GM19238 (cell line): ENCODE results near the gene MESP2.

Experiments used
- DNase-seq: peaks from one replicate; pipeline ENCODE4 v3.0.0; 2011; ENCODE audit warnings: low spot score; ENCODE audit not compliant: insufficient read length

MESP2 gene

DNA sequence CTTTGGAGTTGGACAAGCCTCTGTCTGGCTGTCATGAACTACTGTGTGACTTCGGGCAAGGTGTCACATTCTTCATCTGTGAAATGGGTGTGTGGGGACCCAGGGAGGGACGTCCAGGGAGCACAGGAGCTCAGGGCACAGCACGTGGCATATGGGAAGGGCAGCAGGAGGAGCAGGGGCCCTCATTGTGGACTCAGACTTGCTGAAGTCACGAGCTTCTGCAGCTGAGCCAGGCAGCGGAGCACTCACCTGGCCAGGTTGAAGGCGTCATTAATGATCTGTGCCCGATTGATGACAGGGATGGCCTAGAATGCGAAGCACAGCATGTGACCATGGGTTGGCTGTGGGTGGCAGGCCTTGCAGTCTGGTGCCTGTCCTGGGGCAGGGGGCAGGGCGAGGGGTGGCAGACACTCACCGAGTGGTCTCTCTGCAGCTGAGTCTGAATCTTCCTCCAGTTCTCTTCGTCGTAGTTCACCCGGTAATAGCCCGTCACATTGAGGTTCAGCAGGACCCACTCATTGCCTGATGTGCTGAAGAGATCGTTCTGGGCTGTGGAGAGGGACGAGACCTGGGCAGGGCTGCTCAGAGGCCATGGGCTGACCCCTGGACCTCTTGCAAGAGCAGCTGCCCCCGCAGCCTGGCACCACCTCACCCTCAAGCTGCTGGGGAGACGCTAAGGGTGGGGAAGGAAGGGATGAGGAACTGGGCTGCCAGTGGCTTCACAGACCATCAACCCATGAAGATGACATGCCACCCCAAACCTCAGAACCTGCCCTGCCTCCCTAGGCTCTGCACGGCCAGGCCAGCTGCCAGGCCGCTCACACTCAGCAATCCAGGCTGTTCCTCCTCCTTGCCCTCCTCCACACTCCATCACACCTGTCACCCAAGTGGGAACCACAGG, 23.1 kb downstream of the MESP2 start:
- no peak for DNase-seq

DNA sequence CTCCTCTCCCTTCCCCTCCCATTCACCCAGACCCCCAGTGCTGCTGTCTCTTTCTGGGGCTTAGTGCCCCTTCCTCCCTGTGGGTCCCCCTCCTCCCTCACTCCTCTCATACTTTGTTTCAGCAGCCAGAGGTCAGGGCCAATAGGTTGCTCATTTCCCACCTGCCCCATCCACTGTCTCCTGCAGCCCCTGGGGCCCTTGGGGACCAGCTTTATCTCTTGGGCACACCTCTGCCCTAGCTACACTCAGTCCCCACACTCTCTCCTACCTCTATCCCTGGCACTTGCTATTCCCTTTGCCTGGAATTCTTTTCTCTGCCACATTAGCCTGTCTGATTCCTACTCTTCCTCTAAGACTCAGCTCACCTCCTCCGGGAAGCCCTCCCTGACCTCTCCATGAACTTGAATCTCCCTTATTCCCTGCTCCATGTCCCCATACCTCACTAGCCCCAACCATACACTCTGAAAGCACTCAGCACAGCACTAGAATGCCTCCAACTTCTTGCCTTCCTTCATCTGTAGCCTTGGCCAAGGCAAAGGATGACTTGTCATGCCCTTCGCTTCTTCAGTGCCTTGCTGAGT, 23.9 kb downstream of the MESP2 start:
- no peak for DNase-seq

DNA sequence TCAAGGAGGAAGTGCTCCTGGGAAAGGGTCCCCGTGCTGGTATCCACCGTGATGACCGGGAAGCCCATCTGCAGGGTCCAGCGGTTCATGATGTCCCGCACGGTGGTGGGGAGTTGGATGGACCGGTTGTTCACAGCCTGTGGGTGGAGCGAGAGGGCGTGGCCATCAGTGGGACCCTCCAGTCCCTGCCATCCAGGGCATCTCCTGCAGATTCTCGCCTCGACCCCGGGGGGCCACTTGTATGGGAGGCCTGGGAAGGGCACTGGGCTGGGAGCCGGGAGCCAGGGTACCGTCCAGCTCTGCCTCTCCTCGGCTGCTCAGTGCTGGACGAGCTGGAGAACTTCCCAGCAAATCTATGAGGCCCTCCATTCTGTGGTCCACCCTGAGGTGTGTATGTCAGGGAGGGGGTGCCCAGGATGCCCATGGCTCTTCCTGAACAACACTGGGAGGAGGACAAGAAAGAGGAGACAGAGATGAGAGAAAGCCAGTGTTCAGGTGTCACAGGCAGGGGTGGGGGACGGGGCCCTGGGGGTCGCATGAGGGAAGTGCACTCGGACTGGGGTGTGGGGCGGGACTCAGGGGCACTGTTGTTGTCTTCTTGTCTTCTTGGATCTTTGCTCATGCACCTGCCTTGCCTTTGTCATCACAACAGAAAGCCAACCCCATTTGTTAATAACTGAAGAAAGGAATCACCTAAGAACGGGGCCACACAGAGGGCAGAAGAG, 25.5 kb downstream of the MESP2 start:
- DNase-seq = no peak

DNA sequence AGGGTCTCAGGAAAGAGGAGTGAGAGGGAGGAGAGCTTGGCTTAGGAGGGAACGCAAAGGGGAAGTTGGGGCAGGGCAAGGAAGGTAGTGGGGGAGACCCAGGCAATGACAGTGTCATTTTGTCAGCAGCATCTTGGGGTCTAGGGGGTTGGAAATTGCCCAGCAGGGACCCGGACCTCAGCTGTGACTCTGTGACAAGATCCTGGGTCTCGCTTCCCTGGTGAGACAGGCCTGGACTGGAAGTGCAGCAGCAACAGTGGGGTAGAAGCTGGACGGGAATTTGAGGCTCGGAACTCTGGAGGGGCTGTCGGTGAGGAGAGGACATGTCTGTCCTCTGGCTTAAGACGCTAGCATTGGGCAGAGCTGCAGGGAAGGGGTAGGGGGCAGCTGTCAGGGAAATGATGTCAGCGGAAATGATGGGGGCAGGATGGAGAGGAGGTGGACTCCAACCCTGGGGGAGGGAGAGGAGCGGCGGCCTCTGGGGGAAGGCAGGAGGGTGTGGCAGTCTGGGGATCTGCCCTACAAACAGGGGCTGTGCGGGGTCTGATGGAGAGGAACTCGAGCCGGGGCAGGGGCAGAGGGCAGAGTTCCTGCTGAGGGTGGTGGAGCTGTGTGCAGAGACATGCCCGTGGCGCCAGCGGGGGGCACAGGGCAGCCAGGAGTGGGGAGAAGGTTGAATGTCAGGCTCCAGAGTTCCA, 26.2 kb downstream of the MESP2 start:
- no peak for DNase-seq

DNA sequence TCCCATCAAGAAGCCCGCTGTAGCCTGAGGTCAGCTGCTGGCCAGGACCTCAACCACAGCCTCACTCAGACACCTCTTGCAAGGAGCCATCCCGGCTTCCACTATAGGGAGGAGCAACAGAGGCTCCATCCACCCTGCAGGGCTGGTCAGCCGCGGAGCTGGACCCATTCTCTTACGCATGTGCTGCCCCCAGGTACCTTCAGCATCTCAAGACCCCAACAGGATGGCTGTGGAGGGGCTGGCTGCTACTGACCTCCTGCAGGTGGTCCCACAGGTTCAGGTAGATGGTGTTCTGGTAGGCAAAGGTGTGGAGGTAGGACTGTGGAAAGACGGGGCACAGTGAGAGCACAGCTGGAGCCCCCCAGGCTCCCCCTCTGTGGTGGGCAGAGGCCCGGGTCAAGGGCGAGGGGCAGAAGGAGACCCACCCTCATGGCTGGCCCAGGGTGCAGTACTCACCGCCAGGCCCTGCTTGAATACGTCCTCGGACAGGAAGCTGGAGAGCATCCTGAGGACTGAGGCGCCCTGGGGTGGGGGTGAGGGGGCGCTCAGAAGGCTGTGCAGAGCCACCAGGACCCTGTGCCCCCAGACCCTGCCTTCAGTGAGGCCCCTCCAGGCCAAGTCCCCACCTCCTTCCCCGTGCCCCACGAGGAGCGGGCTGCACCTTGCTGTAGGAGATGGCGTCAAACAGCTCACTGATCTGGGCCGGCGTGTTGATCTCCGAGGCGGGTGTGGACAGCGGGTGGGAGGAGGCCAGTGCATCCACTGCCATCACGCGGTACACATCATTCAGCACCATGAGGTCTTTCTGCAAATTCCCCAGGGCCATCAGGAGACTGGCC, 27.1 kb downstream of the MESP2 start:
- DNase-seq = no peak

DNA sequence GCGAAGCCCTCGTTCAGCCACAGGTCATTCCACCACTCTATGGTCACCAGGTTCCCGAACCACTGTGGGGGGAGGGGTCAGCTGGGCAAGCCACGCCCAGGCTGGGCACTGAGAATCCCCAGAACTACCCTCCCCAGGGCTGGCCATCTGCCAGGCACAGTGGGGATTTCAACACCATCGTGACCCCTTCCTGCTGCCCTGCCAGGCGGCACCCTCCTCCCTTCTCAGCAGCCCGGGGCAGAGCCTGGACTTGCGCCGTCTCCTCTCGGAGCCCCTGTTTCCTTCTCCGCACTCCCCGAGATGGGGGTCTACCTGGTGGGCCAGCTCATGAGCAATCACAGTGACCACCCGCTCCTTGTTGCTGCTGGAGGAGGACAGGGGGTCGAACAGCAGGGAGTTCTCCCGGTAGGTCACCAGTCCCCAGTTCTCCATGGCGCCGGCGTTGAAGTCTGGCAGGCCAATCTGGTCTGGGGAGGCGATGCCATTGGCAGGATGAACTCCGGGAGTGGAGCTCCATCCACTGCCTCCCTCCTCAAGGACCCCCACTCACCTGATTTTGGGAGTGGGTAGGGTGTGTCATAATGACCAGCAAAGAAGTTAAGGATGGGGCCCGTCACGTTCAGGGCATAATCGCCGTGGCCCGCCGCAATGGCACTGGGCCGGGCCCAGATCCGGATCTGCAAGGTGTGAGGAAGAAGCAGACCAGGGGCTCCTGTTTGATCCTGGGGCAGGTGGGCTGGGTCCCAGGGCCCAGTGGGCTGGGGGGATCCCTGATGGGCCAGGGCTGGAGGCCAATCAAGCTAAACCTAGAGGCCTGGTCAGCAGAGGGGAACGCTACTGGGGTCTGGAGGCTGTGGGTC, 28.0 kb downstream of the MESP2 start:
- no peak for DNase-seq

DNA sequence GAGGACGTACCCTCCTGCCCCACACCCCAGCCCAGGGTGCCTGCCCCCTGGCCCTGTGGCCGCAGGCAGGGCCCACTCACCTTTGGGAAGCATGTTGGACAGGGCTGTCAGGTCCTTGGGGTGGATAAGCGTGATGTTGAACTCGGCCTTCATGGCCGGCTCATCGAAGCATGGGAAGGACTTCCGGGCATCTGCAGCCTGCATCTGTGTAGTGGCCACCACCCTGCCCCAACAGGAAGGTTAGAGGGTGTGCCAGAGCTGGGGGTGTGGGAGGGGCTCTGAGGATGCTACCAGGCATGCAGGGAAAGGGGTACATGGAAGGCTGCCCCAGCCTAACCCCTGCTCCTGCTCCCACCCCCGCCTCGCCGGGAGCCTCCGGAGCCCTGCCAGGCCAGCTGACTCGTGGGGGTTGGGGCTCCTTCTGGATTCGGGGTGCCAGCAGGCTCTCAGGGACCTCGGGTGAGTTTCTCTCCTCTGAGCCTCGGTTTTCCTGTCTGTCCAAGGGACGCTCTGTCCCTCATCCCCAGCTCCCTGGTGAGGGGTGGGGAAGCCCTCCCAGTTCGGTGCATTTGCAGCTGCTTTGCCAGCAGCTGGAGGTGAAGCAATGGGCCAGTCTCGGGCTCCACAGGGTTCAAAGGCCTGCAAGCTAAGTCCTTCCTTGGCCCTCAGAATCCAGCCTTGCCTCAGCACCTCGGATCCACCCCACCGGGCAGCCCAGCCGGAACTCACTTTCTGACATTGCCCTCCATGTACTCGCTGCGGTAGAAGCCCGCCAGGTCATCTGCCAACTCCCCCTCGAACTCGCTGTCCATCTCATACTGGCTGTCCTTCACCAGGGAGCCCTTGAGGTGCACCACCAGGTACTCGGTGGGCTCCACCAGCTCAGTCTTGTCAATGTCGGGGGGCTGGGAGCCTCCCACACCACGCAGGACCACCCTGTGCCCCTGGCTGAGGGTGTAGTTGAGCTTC, 29.4 kb downstream of the MESP2 start:
- DNase-seq = no peak

DNA sequence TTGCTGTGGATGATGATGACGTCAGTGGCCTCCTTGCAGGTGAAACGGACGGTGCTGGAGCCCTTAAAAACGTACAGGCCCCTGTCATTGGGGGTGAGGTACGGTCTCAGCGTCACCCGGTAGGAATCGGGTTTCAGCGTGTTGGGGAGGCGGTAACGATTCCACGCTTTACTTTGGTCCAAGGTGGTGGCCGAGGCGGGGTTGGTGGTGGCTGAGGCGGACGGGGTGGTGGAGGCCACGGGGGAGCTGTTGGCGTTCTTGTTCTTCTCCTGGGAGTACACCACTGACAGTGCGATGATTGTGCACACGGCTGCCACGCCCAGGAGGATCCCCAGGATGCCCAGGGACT, 30.1 kb downstream of the MESP2 start:
- DNase-seq = no peak

DNA sequence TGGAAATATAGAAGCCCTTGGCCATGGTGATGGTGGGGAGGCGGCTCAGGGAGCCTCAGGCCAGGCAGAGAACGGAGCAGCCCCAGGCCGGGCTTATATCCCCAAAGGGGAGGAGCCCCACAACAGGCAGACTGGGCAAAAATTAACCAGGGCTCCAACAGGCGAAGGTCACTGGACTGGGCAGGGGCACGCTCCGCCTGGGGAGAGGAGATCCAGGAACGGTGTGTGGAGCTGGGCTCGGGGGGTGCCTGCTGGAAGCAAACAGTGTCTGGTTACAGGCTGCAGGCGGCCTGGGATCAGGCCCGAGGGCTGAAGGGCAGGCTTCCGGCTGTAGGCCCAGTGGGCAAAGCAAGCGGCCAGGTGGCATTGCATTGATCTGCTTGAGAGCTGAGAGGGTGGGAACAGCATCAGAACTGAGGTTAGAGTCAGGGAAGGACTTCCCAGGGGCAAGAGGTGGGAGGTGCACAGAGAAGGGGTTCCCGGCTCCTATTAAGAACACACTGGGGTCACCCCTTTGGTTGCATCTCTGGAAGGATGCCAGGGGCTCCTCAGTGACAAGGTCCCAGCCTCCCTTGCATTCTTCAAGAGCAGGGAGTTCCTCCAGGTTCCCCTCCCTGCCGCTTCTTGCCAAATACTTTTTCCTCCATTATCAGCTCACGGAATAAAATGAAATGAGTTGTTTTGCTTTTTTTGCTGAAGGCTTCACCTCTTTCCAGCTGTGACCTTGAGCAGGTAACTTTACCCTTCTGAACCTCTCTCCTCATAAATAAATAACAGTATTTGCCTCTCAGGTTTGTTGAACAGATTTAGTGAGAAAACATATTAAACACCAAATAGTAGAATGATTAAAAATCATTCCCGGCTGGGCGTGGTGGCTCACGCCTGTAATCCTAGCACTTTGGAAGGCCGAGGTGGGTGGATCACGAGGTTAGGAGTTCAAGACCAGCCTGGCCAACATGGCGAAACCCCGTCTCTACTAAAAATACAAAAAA, 30.7 kb downstream of the MESP2 start:
- no peak for DNase-seq

DNA sequence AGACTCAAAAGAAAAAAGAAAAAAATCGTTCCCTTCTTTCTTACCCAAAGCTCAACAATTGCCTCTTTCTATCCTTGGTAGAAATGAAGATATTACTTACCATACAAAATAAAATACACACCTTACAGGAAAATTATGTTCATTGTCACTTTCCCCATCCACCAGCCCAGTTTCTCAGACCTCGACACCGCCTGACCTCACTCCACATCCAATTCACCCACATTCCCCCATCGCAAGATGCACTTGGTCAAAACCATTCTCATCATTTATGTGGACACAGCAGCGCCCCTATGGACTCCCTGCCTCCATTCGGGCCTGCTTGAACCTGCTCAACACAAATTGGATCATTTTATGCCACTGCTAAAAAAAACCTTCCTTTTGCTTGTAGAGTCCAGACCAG, 31.6 kb downstream of the MESP2 start:
- DNase-seq = no peak

DNA sequence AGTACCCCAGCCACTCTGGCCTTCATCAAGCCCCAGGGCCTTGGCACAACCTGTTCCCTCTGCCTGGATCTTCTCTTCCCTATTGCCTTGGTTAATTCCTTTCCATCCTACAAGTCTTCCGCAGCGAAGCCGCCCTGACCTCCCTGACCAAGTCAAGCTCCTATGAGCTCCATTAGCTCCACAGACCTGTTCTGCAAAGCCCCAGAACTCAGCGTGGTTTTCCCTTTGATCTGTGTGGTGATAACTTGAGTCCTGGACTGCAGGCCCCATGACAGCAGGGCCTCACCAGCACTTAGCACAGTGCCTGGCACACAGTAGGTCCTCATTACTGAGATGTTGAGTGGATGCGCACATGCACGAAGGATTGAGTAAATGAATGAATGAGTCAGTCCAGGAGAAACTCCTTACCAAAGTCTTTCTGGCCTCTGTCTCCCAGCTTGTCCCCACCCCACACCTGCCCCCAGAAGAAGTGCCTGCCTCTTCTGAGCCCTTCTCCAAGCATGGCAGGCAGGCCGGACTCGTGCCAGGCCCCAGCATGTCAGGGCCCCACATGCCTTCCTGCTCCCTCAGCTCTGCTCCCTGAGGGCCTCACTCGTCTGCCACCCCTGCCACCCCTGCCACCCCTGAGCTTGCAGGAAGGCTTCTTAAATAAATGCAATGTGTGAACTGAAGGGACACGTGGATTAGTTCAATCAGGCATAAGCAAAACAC, 32.2 kb downstream of the MESP2 start:
- DNase-seq = no peak

DNA sequence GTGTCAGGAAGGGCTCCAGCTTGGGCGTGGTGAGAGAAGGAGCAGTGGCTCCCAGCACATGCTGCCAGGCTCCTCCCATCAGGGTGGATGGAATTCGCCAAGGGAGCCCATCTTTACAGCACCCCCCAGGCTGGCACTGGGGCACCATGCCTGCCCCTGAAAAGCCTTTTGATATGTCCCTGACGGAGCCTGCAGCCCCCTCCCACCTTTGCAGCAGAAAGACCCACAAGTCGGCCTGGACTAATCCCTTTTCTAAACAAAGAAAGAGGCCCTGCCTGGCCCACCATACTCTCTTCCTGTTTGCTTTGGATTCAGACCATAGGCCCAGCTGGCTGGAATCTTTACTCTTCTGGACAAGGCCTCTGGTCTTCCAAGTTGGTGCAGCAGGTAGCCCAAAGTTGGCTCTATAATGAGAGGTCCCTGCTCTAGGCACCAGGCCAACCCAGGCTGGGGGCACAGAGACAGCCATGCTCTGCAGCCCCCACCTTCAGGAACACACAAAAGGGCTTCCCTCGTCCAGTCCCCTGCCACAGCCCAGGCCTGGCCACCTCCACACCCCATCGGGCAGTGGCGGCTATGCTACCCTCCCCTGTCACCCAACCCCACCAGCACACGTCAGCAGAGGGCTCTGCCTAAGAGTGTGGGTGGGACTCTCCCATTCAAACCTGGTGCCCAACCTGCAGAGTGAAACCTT, 33.1 kb downstream of the MESP2 start:
- no peak for DNase-seq

DNA sequence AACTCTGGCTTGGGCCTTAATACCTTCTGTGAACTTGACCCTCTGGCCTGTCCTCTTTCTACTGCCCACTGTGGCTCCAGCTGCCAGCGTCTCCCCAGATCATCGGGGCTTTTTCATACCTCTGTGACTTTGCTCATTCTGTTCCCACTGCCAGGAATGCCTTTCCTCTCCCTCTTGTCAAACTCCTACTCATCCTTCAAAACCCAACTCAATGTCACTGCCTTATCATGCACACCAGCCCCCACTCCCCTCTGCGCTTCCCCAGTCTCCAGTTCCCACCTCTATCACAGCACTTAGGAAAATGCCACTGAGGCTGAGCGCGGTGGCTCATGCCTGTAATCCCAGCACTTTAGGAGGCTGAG, 33.6 kb downstream of the MESP2 start:
- no peak for DNase-seq

DNA sequence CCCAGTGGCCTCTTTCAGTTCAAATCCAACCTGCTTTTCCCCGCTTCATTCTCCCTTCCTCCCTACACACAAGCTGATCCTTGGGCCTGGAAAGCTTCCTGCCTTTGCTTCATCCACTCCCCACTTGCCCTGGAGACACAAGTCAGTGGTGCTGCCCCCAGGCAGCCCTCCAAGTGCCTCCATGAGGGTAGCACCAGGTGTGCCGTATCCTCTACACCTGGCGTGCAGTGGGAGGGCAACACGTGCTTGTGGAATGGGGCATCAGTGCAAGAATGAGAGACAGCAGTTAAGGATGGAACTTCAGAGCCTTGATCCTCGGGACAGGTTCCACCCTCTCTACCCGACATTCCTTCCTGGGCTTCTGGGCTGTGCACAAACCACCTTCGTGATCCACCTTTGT, 34.7 kb downstream of the MESP2 start:
- no peak for DNase-seq

DNA sequence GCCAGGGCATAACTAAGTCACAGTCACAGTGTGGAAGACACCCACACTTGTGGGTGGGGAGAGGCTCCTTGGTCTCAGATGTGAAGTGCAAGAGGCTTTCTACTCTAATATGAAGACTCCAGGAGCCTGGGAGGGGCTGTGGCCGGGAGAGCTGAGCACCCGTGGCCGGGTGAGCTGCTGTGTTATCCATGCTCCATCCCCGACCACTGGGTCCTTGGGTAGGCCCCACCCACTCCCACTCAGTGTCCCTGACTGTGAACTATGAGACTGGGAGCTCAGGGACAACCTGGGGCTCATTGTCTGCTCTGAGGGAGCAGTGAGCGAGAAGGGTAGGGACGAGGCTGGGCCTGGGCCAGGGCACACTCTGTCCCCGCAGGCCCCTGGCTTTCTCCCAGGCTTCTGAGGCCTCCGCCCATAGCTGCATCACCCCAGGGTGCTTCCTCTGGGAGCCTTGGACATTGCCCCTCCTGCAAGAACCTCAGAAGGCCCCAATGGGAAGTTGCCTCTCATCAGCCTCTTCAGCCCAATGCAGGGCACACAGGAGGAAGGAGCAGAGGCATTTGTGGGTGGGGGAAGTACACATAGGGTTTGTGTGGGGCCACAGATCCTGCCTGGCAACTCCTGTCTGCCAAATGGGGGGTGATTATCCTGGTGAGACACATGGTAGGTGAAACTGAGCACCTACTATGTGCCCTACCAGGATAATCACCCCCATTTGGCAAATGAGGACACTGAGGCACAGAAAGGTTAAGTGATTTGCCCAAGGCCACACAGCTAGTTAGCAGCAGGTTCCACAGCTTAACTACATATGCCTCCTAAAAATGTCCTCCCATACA, 36.1 kb downstream of the MESP2 start:
- no peak for DNase-seq
